HG02943 (cell line): ENCODE measurements around the gene DNAJB1.
"Not testable (repeated sequence)": the region's sequence is repeated elsewhere in the genome, so short reads cannot be mapped to it uniquely, and the experiment has no call there.

Source experiments
- ATAC-seq: cut with Tn5 transposase; IDR thresholded peaks from one replicate; pipeline ENCODE4 v1.9.1; 2021; ENCODE audit warnings: mild to moderate bottlenecking, low read depth, moderate library complexity; ENCODE audit not compliant: unreplicated experiment

DNAJB1 gene

DNA sequence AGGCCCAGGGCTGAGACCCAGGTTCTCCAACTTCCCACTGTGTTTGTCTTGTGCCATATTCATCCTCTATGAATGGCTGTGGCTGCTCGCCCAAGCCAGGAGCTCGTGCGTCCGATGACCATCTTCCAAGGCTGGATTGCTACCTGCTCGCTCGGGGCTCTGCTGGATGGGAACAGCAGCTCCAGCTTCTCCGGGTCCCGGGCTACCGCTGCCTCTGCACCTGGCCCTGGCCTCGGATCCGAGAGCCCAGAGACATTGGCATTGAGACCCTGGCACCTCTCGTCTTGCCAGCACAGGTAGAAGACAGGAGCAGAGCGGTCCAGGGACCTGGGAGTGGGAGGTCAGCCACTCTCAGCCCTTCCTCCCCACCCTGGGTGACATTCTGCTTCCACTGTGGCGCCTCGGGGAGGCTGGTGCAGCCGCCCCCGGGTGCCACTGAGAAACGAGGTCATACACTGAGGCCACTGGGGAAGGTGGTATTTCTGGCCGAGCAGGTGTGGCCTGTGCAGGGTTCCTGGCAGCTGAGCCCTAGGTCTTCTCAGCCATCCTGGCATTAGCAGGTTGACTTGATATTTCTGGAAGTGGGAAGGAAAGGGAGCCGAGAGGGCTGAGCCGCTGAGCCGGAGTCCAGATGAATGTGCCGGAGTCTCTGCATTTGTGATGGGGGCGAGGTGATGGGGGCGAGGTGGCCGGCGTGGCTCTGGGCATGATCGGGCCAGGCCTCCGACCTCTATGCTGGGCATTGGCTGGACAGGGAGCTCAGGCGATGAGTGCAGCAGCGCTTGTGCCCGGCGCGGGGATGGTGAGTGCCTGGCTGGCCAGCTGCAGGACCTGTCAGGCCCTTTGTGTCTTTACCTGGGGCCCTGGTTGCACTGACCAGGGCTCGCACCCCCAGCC lies 35.1 kb upstream of the DNAJB1 start:
- no peak for ATAC-seq

GRCh38 chr19:14552006-14552360 lies 33.8 kb upstream of the DNAJB1 start:
- not testable (repeated sequence) for ATAC-seq

GRCh38 chr19:14551134-14552005 lies 33.2 kb upstream of the DNAJB1 start:
- ATAC-seq: not testable (repeated sequence)

- ATAC-seq: no peak
Measured at GRCh38 chr19:14550201-14550754, 32.1 kb upstream of the DNAJB1 start.

DNA sequence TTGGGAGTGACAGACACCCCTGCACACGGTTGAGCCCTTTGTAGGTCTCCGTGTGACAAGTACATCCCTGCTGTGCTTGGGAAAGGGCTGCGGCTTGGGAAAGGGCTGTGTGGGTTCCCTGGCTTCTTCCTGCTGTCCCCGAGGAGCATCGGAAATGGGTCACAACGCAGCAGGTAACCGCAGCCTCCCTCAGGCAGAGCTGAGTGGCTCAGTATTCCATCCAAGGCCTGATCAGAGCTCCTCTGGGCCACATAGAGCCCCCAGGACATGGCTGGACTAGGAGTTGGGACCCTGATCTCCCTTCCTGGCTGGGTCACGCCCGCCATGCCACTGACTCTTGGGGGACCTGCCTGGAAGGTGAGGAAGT lies 27.5 kb upstream of the DNAJB1 start:
- no peak for ATAC-seq

GRCh38 chr19:14544977-14545715 lies 26.9 kb upstream of the DNAJB1 start:
- ATAC-seq: no peak

GRCh38 chr19:14544047-14544446 lies 25.9 kb upstream of the DNAJB1 start:
- ATAC-seq: no peak

DNA sequence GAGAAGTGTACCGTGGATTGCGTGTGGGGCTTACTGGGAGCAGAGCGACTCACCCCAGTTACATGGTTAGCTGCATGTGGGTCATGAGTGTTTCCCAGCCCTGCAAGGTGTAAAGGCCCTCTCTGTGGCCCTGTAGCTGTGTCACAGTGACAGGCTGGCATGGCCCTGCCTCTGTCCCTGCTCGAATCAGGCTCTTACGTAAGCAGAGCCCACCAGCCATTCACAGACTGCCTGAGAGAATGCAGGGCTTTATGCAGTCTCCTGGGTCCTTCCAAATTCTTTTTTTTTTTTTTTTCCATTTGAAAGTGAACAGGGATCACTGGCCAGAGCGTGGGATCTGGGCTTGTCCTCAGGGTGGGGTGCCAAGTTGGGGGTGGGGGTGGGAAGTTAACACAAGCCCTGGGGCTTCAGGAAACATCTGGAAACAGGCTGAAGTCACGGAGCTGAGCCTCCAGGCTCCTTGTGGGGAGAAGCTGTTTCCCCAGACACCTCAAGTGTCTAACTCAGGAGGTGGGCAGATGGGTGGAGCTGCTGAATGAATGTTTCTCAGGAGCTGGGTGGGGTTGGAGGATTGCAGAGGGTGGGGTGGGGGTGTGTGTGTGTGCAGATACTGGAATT lies 24.6 kb upstream of the DNAJB1 start:
- ATAC-seq: no peak

GRCh38 chr19:14541979-14542378 lies 23.8 kb upstream of the DNAJB1 start:
- ATAC-seq: not testable (repeated sequence)

DNA sequence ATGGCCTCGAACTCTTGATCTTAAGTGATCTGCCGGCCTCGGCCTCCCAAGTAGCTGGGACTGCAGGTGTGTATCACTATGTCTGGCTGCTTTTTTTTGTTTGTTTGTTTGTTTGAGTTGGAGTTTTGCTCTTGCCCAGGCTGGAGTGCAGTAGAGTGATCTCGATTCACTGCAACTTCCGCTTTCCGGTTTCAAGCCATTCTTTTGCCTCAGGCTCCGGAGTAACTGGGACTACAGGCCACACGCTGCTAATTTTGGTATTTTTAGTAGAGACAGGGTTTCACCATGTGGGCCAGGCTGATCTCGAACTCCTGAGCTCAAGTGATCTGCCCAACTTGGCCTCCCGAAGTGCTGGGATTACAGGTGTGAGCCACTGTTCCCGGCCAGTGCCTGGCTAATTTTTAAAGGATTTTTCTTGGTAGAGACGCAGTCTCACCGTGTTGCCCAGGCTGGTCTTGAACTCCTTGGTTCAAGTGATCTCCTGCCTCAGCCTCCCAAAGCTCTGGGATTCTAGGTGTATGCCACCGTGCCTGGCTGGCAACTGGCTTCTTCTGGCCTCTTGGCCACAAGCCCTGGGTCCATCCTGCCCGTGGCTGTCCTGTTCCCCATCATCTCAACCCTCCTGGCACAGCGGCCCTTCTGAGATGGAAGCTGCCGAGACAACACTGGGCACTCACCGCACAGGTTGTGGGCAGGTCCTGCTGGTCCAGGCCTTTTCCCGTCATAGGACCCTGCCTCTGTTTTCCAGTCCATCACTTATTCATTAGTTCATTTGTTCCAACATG lies 22.7 kb upstream of the DNAJB1 start:
- ATAC-seq: no peak

GRCh38 chr19:14536926-14537692 lies 18.9 kb upstream of the DNAJB1 start:
- no peak for ATAC-seq

GRCh38 chr19:14533450-14533849 lies 15.3 kb upstream of the DNAJB1 start:
- ATAC-seq: no peak

DNA sequence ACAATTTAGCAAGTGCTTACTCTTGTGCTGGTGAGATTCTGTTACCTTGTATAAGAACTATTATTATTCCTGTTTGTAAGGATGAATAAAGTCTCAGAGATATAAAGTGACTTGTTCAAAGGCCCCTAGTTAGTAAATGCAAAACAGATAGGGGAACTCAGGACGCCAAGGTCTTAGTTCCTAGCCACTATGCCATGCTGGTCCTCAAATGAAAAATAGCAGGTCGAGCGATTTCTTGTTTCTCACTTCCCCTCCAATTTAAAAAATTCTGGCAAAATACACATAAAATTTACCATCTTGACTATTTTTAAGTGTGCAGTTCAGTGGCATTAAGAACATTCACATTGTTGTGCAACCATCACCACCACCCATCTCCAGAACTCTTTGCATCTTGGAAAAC lies 12.3 kb upstream of the DNAJB1 start:
- ATAC-seq: no peak

GRCh38 chr19:14530005-14530348 lies 11.8 kb upstream of the DNAJB1 start:
- ATAC-seq: no peak

DNA sequence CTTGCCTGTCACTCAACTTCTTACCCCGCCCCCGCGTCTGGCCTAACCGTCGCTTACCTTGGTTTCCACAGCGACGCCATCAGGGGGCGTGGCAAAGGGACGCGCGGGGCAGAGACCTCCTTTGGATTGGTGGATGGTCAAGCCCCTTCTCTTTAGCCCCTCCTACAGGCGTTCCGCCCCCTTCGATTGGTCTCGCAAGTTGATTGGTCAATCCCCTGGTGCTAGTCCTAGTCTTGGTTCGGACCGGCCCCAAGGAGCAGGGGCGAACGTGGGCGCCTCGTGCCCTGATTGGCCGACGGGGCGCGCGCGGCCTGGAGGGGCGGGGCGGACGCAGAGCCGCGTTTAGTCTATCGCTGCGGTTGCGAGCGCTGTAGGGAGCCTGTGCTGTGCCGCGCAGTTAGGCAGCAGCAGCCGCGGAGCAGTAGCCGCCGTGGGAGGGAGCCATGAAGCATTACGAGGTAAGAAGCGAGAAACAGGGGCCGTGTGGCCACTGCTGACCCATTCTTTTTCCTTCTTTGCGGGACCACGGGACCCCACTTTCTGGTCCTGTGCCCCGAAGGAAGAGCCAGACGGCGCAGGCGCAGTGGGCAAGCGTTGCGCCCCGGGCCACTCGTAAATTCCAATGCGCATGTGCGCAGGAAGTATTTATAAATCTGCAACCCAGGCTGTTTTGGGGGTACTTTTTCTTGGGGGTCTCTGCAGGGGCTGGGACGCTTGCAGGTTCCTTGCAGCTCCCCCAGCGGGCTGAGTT lies 11.2 kb upstream of the DNAJB1 start, which contains the start of gene TECR:
Gene TECR, plus strand, starts transcription at position 341 of the 751 bp plus-strand sequence. Its CDS starts 103 bp downstream, at position 444.
- peak; percentile 95 for ATAC-seq

DNA sequence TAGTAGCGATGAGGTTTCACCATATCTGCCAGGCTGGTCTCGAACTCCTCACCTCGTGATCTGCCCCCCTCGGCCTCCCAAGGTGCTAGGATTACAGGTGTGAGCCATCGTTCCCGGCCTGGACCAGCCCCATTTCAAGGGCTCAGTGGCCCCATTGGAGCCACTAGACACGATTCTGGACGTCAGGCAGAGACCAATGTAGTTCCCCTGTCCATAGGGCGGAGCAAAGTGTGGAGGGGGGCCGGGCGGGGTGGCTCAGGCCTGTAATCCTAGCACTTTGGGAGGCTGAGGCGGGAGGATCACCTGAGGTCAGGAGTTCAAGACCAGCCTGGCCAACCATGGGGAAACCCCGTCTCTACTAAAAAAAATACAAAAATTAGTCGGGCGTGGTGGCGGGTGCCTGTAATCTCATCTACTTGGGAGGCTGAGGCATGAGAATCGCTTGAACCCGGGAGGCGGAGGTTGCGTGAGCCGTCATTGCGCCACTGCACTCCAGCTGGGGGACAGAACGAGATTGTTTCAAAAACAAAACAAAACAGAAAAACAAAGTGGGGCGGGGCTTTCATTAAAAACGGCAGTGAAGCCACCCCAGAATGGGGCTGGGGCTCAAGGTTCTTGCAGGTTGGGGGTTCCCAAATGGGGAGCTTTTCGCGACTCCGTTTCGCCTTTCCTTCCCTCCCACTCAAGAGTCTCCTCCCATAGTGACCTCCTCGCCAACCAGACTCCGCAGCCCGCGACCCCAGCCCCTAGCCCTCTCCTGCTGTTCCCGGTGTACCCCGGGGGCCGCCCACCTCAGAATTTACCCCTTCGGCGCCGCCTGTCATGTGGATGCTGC lies 10.4 kb upstream of the DNAJB1 start:
- no peak for ATAC-seq

DNA sequence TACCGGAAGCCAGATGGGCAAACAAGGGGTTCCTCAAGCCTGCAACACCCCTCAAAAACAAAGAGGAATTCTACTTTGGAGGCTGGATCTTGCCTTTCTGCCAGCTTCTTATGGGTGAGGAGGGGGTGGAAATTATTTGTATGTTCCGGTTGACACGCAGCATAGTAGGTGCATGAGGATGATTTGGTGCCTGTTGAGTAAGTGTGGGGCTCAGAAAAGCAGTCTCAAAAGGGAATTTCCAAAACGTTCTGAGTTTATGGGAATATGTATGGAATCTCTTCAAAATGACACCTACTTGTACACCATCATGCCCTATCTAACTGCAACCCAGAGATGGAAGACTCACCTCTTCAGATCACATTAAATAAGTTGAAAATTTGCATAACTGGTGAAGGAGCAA lies 8.2 kb upstream of the DNAJB1 start:
- no peak for ATAC-seq
